PC-3 (cell line): ENCODE data around the gene DMAP1. TPM values are rescaled to one million over a fixed set of nuclear protein-coding genes. Genes with fewer than 3 reads are reported as not detected.

Experiments used
- ATAC-seq: fragments of 200-7000 bp; cut with Tn5 transposase; 2 replicates; pipeline ENCODE4 v1.9.1; 2020; ENCODE audit warnings: mild to moderate bottlenecking, moderate library complexity
- BruUV-seq: library from RNA; stranded (reverse); fragments of 400-500 nt; replicated peaks from 2 replicates; lab custom pipeline; 2021; lab: Mats Ljungman, UMichigan
- CTCF ChIA-PET: fragments of 300-600 bp; sonication (Branson Sonifier 250); formaldehyde crosslinking; loops from one replicate; lab custom pipeline; 2022; ENCODE audit warnings: antibody characterized with exemption; lab: Charles Lee
- POLR2A ChIA-PET: fragments of 300-600 bp; sonication (Branson Sonifier 250); formaldehyde crosslinking; loops from one replicate; lab custom pipeline; 2022; ENCODE audit warnings: antibody characterized with exemption; ENCODE audit not compliant: unreplicated experiment; lab: Charles Lee
- DNase-seq: peaks from one replicate; pipeline ENCODE4 v3.0.0-alpha.2; 2015
- H2AFZ ChIP-seq: fragments of 300-600 bp; sonication (generic); 2 replicates; pipeline ENCODE4 v1.6.0; 2016; ENCODE audit warnings: antibody characterized with exemption, low read length
- H3F3A ChIP-seq: fragments of 300-600 bp; sonication (generic); one replicate; pipeline ENCODE4 v1.6.0; 2017; ENCODE audit warnings: antibody characterized with exemption, low read length, control low read depth, mild to moderate bottlenecking; ENCODE audit not compliant: unreplicated experiment
- H3K27ac ChIP-seq: fragments of 300-600 bp; sonication (generic); 2 replicates; pipeline ENCODE4 v1.5.1; 2016; ENCODE audit warnings: mild to moderate bottlenecking, low read length
- H3K27me3 ChIP-seq: fragments of 300-600 bp; sonication (generic); 2 replicates; pipeline ENCODE4 v1.6.1; 2016; ENCODE audit warnings: low read length, mixed read lengths
- H3K36me3 ChIP-seq: fragments of 300-600 bp; sonication (generic); 2 replicates; pipeline ENCODE4 v1.6.1; 2016; ENCODE audit warnings: low read depth, mixed run types, low read length, mixed read lengths
- H3K4me1 ChIP-seq: fragments of 300-600 bp; sonication (generic); 2 replicates; pipeline ENCODE4 v1.5.1; 2016; ENCODE audit warnings: low read length; ENCODE audit not compliant: insufficient read depth
- H3K4me2 ChIP-seq: fragments of 300-600 bp; sonication (generic); 2 replicates; pipeline ENCODE4 v1.6.0; 2016; ENCODE audit warnings: low read length
- H3K4me3 ChIP-seq: fragments of 300-600 bp; sonication (generic); 2 replicates; pipeline ENCODE4 v1.5.1; 2016; ENCODE audit warnings: mild to moderate bottlenecking, low read length, mixed read lengths
- H3K79me2 ChIP-seq: fragments of 300-600 bp; sonication (generic); 2 replicates; pipeline ENCODE4 v1.6.1; 2017; ENCODE audit warnings: low read length, mixed read lengths
- H3K9ac ChIP-seq: fragments of 300-600 bp; sonication (generic); 2 replicates; pipeline ENCODE4 v1.6.0; 2016; ENCODE audit warnings: mild to moderate bottlenecking, low read length
- H3K9me2 ChIP-seq: fragments of 300-600 bp; sonication (generic); replicated peaks from 2 replicates; pipeline ENCODE4 v1.6.1; 2016; ENCODE audit warnings: mixed run types, low read length, mixed read lengths
- H3K9me3 ChIP-seq: fragments of 300-600 bp; sonication (generic); 2 replicates; pipeline ENCODE4 v1.6.1; 2016; ENCODE audit warnings: low read length, mixed read lengths
- H4K20me1 ChIP-seq: fragments of 300-600 bp; sonication (generic); 2 replicates; pipeline ENCODE4 v1.6.1; 2016; ENCODE audit warnings: low read length, mixed read lengths
- CTCF ChIP-seq: fragments of 300-600 bp; sonication (generic); conservative IDR thresholded peaks from 2 replicates; pipeline ENCODE4 v1.5.1; 2017; ENCODE audit warnings: antibody characterized with exemption, low read depth, mild to moderate bottlenecking, low read length
- EZH2 ChIP-seq: fragments of 300-600 bp; sonication (generic); IDR thresholded peaks from one replicate; pipeline ENCODE4 v1.6.1; 2017; ENCODE audit warnings: antibody characterized with exemption, mild to moderate bottlenecking, low read length; ENCODE audit not compliant: unreplicated experiment
- EZH2phosphoT487 ChIP-seq: fragments of 300-600 bp; sonication (generic); IDR thresholded peaks from 2 replicates; pipeline ENCODE4 v1.6.1; 2018; ENCODE audit warnings: mild to moderate bottlenecking, antibody characterized with exemption, low read length, borderline replicate concordance
- intact Hi-C: fragments of 100-400 bp; cut with micrococcal nuclease; formaldehyde crosslinking; loops from 2 replicates; pipeline ENCODE4 v1.9.0; 2023
- total RNA-seq: library from RNA; depleted of rRNA; stranded (reverse); fragments of >200 nt; gene quantifications from 2 replicates; pipeline ENCODE4 v1.2.3, GENCODE V29; 2014

Gene DMAP1
- total RNA-seq, 1 experiment from 2014 or later: 55.5 TPM

- ChIA-PET CTCF (no interaction called here), POLR2A (no interaction called here)
- ATAC-seq (no peak), DNase-seq (no peak)
- Histone ChIP-seq H3K27me3 (no peaks in the 10 kb centered on the region), H3K4me1 (no peaks in the 10 kb centered on the region), H4K20me1 (no peaks in the 10 kb centered on the region), H3K27ac (no peak overlapping the region), H3K36me3 (no peaks in the 10 kb centered on the region), H3F3A (no peaks in the 10 kb centered on the region), H2AFZ (no peak overlapping the region), H3K9me2 (no peaks in the 10 kb centered on the region), H3K79me2 (no peaks in the 10 kb centered on the region), H3K4me3 (no peak overlapping the region), H3K9ac (no peak overlapping the region), H3K9me3 (no peaks in the 10 kb centered on the region), H3K4me2 (no peak overlapping the region)
- TF ChIP-seq CTCF (no peak), EZH2 (no peak), EZH2phosphoT487 (no peak)
- BruUV-seq: no TSS peak
- intact Hi-C loops: no loop called here
Measured at GRCh38 chr1:44230796-44231195, 17.5 kb downstream of the DMAP1 start.

GRCh38 chr1:44233593-44233992 is 20.3 kb downstream of the DMAP1 start:
- H3K4me3 ChIP-seq: no peak overlapping the region
- intact Hi-C loops: no loop called here
- no peaks in the 10 kb centered on the region for H3F3A ChIP-seq
- no peak for TF ChIP-seq EZH2
- TF ChIP-seq CTCF: no peak
- TF ChIP-seq EZH2phosphoT487: no peak
- H4K20me1 ChIP-seq: no peaks in the 10 kb centered on the region
- no peak overlapping the region for H3K4me2 ChIP-seq
- no peak for ATAC-seq
- BruUV-seq: no TSS peak
- no peaks in the 10 kb centered on the region for H3K27me3 ChIP-seq
- H2AFZ ChIP-seq: no peak overlapping the region
- POLR2A ChIA-PET: no interaction called here
- H3K79me2 ChIP-seq: no peaks in the 10 kb centered on the region
- DNase-seq: no peak
- no peak overlapping the region for H3K27ac ChIP-seq
- H3K9me3 ChIP-seq: no peaks in the 10 kb centered on the region
- H3K9me2 ChIP-seq: no peaks in the 10 kb centered on the region
- no peaks in the 10 kb centered on the region for H3K4me1 ChIP-seq
- no peak overlapping the region for H3K9ac ChIP-seq
- no peaks in the 10 kb centered on the region for H3K36me3 ChIP-seq
- CTCF ChIA-PET: no interaction called here

GRCh38 chr1:44235808-44236207 is 22.5 kb downstream of the DMAP1 start:
- H3K27me3 ChIP-seq: no peaks in the 10 kb centered on the region
- no peaks in the 10 kb centered on the region for H4K20me1 ChIP-seq
- H3K9me3 ChIP-seq: no peaks in the 10 kb centered on the region
- H2AFZ ChIP-seq: no peak overlapping the region
- H3K36me3 ChIP-seq: no peaks in the 10 kb centered on the region
- no peaks in the 10 kb centered on the region for H3K79me2 ChIP-seq
- DNase-seq: no peak
- H3K4me3 ChIP-seq: no peak overlapping the region
- BruUV-seq: no TSS peak
- no peaks in the 10 kb centered on the region for H3K9me2 ChIP-seq
- no peaks in the 10 kb centered on the region for H3K4me1 ChIP-seq
- ChIA-PET CTCF (no interaction called here), POLR2A (no interaction called here)
- no peak for TF ChIP-seq EZH2
- TF ChIP-seq CTCF: no peak
- no peak for TF ChIP-seq EZH2phosphoT487
- no peak overlapping the region for H3K4me2 ChIP-seq
- H3K27ac ChIP-seq: no peak overlapping the region
- ATAC-seq: no peak
- intact Hi-C loops: no loop called here
- H3F3A ChIP-seq: no peaks in the 10 kb centered on the region
- H3K9ac ChIP-seq: no peak overlapping the region
